NCI-H146 treated with DMSO at 0.1 percent for 48 hours (cell line): ENCODE results near the gene HNRNPC.
"Not testable (repeated sequence)": the region's sequence is repeated elsewhere in the genome, so short reads cannot be mapped to it uniquely, and the experiment has no call there.

Experiments used
- DNase-seq: peaks from one replicate; lab custom pipeline; 2025; ENCODE audit not compliant: unreplicated experiment; lab: John Stamatoyannopoulos, UW

Gene HNRNPC

GRCh38 chr14:21213652-21214051 lies 55.6 kb downstream of the HNRNPC start:
- no peak for DNase-seq

GRCh38 chr14:21212824-21213223 lies 56.4 kb downstream of the HNRNPC start:
- DNase-seq, result not testable (repeated sequence)

GRCh38 chr14:21211509-21211908 lies 57.7 kb downstream of the HNRNPC start:
- no peak for DNase-seq

GRCh38 chr14:21210023-21210422 lies 59.2 kb downstream of the HNRNPC start:
- DNase-seq, result no peak

GRCh38 chr14:21209185-21209584 lies 60.1 kb downstream of the HNRNPC start:
- no peak for DNase-seq

GRCh38 chr14:21208554-21208953 lies 60.7 kb downstream of the HNRNPC start:
- no peak for DNase-seq

GRCh38 chr14:21206753-21207684 lies 62.2 kb downstream of the HNRNPC start:
- no peak for DNase-seq

GRCh38 chr14:21205678-21206581 lies 63.3 kb downstream of the HNRNPC start:
- no peak for DNase-seq

- DNase-seq, result no peak
Measured at GRCh38 chr14:21205026-21205677, 64.1 kb downstream of the HNRNPC start.

- DNase-seq, result no peak
Measured at GRCh38 chr14:21204167-21205025, 64.8 kb downstream of the HNRNPC start.

- DNase-seq, result no peak
Measured at GRCh38 chr14:21203470-21204166, 65.6 kb downstream of the HNRNPC start.

- no peak for DNase-seq
Measured at GRCh38 chr14:21202463-21203358, 66.5 kb downstream of the HNRNPC start.

- DNase-seq, result no peak
Measured at GRCh38 chr14:21201732-21202462, 67.3 kb downstream of the HNRNPC start.

- no peak for DNase-seq
Measured at GRCh38 chr14:21200752-21201461, 68.3 kb downstream of the HNRNPC start.

GRCh38 chr14:21199611-21200560 lies 69.4 kb downstream of the HNRNPC start:
- no peak for DNase-seq
